HUDEP-2 (cell line): ENCODE data around the gene MDH1.

Experiments
- DNase-seq, 76 experiments: peaks; one replicate each; lab custom pipeline; 2025; ENCODE audit not compliant: unreplicated experiment in 76 of 76; lab: John Stamatoyannopoulos, UW

MDH1 gene

GRCh38 chr2:63628403-63628942 lies 39.7 kb downstream of the MDH1 start:
- DNase-seq, result no peak

DNA sequence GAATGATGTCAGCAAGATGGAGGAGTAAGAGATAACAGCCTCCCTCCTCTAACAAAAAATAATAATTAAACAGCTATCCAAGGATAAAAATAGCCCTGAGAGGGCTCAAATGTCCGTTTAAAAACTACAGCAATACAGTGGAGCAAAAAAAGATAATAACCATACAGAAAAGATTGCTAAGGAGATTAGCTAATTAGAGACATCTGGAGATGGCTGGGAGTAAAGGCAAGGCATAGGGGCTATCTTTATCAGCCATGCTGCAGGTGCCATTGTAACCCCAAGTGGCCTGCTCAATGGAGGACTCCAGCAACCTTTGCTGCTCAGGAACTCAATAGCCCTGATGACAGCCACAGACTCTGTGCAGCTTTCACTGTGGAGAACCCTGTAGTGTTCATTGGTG lies 42.7 kb downstream of the MDH1 start:
- DNase-seq, result no peak

DNA sequence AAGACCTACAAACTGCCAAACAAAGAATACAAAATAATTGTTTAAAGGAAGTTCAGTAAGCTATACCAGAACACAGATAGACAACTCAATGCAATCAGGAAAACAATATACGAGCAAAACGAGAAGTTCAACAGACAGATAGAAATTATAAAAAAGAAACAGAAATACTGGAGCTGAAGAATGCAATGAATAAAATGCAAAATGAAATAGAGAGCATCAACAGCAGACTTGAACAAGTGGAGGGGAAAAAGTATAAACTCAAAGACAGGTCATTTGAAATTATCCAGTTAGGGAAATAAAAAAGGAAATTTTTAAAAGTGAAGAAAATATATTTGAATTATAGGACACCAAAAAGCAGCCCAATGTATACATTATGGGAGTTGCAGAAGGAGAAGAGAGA lies 43.6 kb downstream of the MDH1 start:
- DNase-seq, result no peak

DNA sequence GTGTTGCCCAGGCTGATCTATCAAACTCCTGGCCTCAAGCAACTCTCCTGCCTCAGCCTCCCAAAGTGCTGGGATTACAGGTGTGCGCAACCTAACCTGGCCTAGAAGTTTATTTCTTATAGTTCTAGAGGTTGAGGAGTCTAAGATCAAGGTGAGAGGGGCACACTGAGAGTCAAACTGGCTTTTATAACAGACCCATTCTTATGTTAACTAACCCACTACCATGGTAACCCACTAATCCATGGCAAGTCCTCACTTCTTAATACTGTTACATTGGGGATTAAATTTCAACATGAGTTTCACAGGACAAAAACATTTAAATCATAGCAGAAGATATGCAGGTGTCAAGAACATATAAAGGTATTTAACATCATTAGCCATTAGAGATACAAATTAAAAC lies 50.6 kb downstream of the MDH1 start:
- DNase-seq, result no peak

DNA sequence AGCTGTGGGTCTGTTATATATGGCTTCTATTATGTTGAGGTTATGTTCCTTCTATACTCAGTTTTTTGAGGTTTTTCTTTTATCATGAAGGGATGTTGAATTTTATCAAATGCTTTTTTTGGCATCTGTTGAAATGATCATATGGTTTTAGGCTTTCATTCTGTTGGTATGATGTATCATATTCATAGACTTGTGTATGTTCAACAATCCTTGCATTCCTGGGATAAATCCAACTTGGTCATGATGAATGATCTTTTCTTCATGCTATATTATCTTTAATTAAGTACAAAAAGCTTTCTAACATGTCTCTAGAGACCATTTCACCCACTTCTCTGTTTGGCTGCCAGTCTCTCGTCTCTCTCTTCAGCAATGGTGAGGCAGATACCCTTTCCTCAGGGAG lies 54.2 kb downstream of the MDH1 start:
- no peak for DNase-seq

GRCh38 chr2:63643486-63643885 lies 54.7 kb downstream of the MDH1 start:
- DNase-seq, result no peak

DNA sequence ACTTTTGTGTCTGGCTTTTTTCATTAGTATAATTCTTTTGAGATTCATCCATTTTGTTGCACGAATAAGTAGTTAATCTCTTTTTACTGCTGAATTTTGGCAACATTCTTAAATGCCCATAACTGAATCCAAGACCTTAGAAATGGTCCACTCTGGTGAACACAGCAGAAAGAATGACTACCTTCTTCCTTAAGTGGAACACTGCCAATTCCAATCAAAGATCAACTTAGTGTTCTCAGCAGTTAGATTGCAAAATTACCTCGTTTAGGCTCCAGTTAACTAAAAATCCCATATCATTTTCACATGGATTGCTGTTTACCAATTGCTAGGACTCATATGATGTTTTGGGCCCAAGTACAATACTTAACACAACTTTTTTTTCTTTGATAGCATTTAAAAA lies 59.9 kb downstream of the MDH1 start:
- no peak for DNase-seq

GRCh38 chr2:63649829-63650228 lies 61.1 kb downstream of the MDH1 start:
- no peak for DNase-seq

DNA sequence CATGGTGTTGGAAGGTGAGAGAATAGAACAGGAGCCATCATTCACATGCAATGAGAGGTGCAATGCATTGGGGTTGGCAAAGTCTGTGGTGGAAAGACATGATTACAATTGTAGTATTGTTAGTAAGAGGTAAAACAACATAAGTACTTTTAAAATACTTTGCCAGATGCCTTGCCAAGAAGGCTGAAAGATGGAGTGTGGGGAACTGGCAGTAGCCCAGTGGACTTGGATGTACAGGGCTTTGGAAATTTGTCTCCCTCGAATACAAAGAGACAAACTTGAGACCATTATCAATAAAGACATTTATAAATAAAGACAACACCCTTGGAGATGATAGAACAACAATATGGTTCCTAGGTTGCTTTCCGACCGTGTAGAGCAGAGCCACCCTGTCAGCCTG lies 62.0 kb downstream of the MDH1 start:
- DNase-seq, result no peak

DNA sequence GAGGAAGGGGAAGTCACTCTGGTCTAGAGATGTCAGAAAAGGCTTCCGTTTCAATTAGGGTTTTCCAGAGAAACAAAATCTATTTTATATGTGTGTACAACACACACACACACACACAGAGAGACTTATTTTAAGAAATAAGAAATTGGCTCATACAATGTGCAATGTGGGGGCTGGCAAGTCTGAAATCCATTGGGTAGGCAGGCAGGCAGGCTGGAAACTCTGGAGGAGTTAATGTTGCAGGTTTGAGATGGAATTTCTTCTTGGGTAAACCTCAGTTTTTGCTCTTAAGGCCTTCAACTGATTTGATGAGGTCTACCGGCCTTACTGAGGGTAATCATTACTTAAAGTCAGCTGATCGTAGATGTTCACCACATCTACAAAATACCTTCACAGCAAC lies 62.6 kb downstream of the MDH1 start:
- no peak for DNase-seq

- DNase-seq, result no peak
Measured at GRCh38 chr2:63651861-63652651, 63.3 kb downstream of the MDH1 start.

DNA sequence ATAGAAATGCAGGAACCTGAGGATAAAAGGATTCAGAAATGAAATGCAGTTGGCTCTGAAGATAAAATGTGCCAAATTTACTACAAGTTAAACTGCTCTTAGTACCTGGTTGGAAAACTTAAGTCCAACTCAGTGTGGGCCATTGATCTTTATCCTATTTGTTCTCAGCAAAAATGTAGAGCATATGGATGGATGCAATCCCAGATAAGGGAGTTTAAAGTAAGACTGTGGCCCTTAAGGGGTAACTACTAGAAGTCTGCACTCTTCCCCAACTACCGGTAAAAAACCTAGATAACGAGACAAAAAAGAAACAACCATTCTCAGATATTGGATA lies 63.9 kb downstream of the MDH1 start:
- DNase-seq, result no peak

DNA sequence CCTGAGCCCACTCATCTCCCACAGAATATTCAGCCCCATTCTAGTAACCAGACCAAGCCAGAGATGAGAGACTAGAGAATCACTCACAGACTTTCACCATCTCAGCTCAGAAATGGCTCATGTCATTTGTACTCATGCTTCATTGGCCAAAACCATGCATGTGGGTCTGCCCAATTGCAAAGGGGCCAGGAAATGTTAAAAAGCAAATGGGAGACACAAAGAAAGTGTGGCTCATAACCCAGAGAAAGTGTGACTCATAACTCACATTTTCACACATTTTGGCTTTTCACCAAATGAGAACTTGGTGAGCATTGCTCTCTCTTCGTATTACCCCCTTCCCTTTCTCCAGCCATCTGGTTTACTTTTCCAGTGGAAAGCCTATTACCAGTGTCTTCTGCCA lies 66.2 kb downstream of the MDH1 start:
- no peak for DNase-seq
